Stimulated activated CD4-positive, alpha-beta T cell treated with anti-CD3 and anti-CD28 coated beads, Interleukin-4, amount 100 ng/mL, for 4 hours (primary cell): ENCODE measurements around the gene IFT122.
"Not testable (repeated sequence)": the region's sequence is repeated elsewhere in the genome, so short reads cannot be mapped to it uniquely, and the experiment has no call there.

Source experiments
- DNase-seq, 2 experiments: peaks; one replicate each; pipeline ENCODE4 v3.0.0-alpha.2; 2020

IFT122 gene

GRCh38 chr3:129439817-129440617 is at the start of gene IFT122, which contains the start of gene MBD4:
Gene IFT122, plus strand, starts transcription at chr3:129440224. Its CDS starts 107 bp downstream, at chr3:129440331.
Gene MBD4, minus strand, starts transcription at chr3:129439948. Its CDS starts 115 bp downstream, at chr3:129439833.
- DNase-seq: peak; percentile 97 to 99

DNA sequence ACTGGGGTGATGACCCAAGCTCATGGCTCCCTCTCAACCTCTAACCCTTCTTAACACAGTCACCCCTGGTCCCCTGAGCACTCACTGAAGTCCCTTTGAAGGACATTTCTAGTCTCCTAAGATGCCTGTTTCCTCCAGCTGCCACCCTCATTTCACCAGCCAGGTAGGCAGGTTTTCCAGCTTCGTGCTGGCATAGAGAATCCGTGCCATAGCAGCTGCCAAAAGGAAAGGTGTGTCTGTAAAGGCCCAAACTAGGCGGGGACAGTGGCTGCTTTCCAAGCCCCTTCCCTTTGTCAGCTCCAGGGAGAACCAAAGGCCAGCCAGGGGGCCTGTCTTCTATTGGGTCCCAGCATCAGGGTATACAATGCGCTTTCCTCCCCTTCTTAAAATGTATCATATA is 48.4 kb upstream of the IFT122 start:
- DNase-seq: not testable (repeated sequence)

- not testable (repeated sequence) for DNase-seq
Measured at GRCh38 chr3:129392106-129392887, 47.7 kb upstream of the IFT122 start.

DNA sequence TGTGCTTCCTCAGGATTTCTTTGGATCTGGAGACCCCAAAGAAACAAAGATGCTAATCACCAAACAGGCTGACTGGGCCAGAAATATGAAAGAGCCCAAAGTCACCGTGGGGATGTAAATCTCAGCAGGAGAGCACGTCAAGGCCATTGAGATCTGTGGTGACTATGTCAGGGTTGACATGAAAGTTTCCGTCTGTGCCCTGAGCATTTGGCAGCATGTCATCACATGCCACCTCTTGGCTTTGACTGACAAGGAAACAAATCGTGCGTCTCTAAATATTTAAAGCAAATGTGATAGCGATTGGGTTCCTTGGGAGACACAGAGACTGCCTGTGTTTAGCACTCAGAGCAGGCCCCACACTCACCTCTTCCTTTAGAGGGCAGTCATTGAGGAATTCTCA is 46.8 kb upstream of the IFT122 start:
- no peak for DNase-seq

DNA sequence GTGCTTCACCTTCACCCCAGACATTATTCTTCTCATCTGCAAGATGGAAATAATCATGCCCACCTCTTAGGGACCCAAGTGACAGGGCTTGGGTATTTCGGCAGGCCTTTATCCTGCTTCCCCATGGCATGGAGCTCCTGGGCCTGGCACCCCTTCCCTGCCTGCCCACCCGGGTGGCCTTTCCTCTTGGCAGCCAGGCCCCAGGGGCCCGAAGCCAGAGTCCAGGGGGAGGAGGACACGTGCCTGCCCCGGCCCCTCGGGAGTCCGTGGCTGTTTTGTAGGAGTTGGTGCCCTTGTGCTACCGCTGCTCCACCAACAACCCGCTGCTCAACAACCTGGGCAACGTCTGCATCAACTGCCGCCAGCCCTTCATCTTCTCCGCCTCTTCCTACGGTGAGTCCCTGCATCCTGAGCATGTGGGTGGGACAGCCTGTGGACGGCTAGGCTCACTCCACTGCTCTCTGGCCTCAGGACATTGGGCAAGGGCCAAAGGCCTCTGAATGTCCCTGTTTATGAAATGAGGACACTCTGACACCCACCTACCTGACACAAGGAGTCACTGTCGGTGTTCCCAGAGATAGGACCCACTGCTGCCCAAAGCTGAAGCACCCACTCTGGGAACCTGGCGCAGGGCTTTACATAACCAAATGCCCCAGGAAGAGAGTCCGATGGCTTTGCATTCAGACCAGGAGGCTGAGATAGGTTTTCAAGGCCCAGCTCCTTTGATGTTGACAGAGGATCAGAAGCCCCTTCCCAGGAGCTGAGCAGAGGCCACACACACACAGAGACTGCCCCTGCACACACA is 46.1 kb upstream of the IFT122 start:
- DNase-seq: not testable (repeated sequence)

DNA sequence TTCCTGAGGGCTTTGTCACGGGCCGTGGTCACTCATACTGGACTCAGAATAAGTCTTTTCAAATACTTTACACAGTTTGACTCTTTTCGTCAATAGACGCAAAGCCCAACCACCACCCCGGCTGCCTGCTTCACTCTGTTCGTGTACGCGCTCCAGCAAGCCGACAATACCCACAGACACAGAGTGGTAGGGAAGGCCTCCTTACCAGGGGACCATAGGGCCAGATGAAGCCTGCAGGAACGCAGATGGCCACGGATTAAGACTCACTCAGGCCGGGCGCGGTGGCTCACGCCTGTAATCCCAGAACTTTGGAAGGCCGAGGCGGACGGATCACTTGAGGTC is 41.2 kb upstream of the IFT122 start:
- DNase-seq: no peak

GRCh38 chr3:129399145-129399894 is 40.7 kb upstream of the IFT122 start:
- peak; percentile 56 to 72 for DNase-seq

DNA sequence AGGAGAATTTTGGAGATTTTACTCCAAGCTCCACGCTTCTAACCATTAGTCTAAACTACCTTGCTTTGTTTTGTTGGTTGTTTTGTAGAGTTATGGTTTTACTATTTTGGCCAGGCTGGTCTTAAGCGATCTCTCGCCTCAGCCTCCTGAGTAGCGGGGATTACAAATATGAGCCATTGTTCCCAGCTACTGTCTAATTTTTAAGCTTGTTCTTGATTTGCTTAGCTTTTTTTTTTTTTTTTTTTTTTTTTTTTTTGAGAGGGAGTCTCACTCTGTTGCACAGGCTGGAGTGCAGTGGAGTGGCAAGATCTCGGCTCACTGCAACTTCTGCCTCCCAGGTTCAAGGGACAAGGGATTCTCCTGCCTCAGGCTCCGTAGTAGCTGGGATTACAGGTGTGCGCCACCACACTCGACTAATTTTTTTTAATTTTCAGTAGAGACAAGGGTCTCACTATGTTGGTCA is 40.1 kb upstream of the IFT122 start:
- no peak for DNase-seq

GRCh38 chr3:129402210-129402609 is 37.8 kb upstream of the IFT122 start:
- DNase-seq: no peak

GRCh38 chr3:129402616-129403015 is 37.4 kb upstream of the IFT122 start:
- DNase-seq: no peak

DNA sequence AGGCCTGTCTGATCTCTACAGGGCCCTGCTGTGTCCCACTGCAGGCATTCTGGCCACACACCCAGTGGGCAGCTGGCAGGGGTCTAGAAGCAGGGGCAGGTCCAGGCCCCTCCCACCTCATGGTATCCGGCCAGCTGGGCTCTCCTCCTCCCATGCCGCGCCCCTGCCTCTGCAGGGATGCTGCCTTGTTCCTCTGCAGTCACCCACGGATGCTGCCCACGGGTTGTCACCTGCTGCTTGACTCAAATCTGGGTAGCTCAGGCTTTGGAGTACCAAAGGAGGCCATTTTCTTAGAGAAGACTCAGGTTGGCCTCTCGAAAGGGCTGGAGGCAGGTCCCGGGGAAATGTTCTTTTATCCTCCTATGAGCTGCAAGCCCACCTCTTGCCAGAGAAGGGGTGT is 36.6 kb upstream of the IFT122 start:
- no peak for DNase-seq

DNA sequence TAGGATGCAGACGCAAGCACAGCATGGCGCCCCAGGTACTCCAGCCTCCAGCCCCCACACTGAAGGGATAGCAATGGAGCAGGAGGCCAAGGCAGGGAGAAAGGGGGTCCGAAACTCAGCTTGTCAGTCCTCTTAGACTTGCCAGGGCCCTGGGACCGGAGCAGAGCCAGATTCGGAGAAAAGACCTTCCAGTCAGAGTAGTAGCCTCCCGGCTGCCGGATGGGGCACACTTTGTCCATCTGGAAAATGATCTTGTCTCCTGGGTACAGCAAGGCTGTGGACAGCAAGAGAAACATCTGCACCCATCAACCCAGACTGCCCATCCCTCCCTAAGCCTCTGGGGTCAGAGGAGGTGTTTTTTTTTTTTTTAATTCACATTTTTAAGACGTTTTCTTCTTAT is 35.9 kb upstream of the IFT122 start:
- no peak for DNase-seq

DNA sequence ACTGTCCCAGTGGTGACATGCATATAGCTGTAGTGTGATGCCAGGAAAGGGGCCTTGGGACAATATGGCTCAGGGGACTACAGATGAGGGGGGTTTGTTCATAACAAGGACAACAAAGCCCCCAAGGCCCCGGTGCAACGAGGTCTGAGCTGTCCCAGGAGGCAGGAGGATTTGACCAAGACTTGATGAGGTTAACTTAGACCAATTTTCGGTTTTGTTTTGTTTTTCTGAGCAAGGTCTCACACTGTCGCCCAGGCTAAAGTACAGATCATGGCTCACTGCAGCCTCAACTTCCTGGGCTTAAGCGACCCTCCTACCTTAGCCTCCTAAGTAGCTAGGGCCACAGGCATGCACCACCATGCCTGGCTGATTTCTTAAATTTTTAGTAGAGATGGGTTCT is 35.4 kb upstream of the IFT122 start:
- no peak for DNase-seq

- DNase-seq: no peak
Measured at GRCh38 chr3:129409541-129409940, 30.5 kb upstream of the IFT122 start.

DNA sequence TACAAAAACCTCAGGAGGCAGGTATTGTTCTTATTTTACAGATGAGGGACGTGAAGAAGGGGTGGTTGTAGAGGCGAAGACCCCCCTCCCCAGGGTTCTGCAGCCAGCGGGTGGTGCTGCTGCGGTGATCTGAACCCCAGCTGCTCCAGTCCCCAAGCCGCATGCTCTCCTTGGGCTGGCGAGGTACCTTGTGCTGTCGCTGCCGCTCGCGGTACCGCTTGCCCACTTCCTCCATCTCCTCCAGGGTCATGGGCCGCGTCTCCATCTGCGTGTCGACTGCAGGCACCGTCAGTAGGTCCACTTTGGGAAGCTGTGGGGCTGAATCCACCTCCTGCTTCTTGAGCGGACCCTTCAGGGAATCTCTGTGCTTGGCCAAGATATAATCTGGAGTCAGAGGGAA is 29.1 kb upstream of the IFT122 start:
- no peak for DNase-seq

- no peak for DNase-seq
Measured at GRCh38 chr3:129412542-129413198, 27.4 kb upstream of the IFT122 start.

- not testable (repeated sequence) for DNase-seq
Measured at GRCh38 chr3:129413238-129413637, 26.8 kb upstream of the IFT122 start.

DNA sequence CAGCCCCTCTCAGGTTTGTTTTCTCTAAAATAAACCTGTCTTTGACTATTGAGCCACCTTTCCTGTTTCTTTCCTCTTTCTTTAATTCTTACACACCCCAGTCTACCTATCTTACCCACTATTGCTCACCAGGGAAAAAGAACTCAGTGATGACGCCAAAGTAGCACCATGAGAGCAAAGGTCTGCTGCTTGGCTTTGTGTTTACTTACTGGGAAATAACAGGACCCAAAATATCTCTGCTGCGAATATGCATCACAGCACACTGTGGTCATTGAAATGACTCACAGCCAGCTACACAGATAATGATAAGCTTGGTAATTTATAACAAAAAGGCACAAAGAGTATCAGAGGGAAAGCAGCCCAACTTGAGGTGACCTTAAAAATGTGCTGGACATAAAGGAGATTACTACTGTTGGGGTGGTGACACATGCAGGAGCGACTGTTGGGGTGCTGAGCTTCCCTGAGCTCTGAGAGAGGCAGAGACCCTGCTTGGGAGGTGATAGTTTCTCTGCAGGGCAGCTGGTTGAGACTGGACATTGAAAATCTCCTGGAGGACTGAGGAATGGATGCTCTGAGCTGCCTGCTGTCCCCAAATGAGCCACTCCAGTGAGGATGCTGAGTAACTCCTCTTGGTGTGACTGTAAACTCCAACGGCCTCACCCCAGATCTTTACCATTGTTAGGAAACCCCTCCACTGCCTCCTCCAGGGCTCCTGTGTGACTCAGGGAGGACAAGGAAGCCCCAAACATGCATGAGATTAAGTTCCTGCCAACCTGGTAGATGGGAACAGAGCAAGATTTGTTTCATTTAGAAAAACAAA is 26.1 kb upstream of the IFT122 start:
- DNase-seq: no peak

DNA sequence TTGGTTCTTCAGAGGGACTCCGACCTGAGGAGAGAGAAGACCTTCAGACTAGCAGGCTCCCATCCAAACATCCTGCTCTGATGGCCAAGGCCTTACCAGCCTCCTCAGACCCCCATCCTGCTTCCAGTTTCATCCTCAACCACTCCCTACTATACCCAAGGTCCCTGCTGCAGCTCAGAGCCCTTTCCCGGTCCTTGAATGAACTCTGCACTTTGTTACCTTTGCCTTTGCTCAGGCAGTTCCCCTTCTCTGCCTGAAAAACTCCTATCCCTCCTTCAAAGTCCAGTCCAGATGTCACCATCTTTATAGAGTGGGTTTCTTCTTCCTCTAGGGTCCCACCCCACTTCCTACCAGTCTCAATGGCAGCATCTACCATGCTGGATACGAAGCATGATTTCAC is 24.6 kb upstream of the IFT122 start:
- DNase-seq: no peak

DNA sequence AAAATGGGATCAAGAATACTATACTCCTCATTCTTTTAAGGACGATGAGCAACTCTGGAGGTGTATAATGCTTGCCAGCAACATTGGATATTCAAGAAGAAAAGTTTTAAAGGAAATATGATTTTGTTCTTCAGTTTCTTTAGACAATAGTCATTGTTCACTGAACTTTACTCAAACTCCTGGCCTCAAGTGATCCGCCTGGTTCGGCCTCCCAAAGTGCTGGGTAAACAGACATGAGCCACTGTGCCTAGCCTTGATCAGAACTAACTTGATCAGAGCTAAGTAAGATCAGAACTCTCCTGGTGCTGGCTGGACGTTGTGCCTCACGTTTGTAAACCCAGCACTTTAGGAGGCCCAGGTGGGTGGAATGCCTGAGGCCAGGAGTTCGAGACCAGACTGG is 24.2 kb upstream of the IFT122 start:
- DNase-seq: no peak

- no peak for DNase-seq
Measured at GRCh38 chr3:129416415-129416814, 23.6 kb upstream of the IFT122 start.
